Measurements from ENCODE around the gene RFNG. TPM values are rescaled to one million over a fixed set of nuclear protein-coding genes. Genes with fewer than 3 reads are reported as not detected.

Gene RFNG
- total and polyA plus RNA-seq, 12 donors = 21.2 to 78.0 (median 47.4) TPM

- H3K36me3 ChIP-seq (replicated peaks in 1 of 2) = peaks cover 0 to 3% of the 10 kb centered on the region in 2 donors
- H3K4me3 ChIP-seq = no peak overlapping the region
- H3K27ac ChIP-seq = peak overlapping the region in 2 of 5 donors; percentile 47 to 52
- 88 to 91% (median 90%) methylated on average over 12 to 35 of the region's 35 CpGs for WGBS, 4 donors
- peaks cover 28 to 52% of the 10 kb centered on the region in 2 donors for H3K4me1 ChIP-seq (replicated peaks in 1 of 2)
- no peaks in the 10 kb centered on the region for H3K9me3 ChIP-seq (replicated peaks in 1 of 3)
- TF ChIP-seq POLR2A (IDR thresholded peaks at IDR 0.05) (no peak), CTCF (IDR thresholded peaks at IDR 0.05) (no peak)
- no peaks in the 10 kb centered on the region for H3K27me3 ChIP-seq
- intact Hi-C loops (cut with DNase I) = no loop called here
- peak in 2 of 7 donors; percentile 22 to 29 for DNase-seq
Observed at GRCh38 chr17:82100502-82101298, 49.1 kb upstream of the RFNG start.

GRCh38 chr17:82098939-82099763 lies 47.5 kb upstream of the RFNG start:
- intact Hi-C loops (cut with DNase I) = loop anchor here in 1 of 2 donors (5.0 kb wide), 1 partner anchor 53 kb away; no protein-coding TSS in a partner anchor
- Histone ChIP-seq H3K36me3 (replicated peaks in 1 of 2) (peaks cover 0 to 16% of the 10 kb centered on the region in 2 donors), H3K4me3 (peak overlapping the region in 2 of 4 donors; percentile 20 to 86), H3K27me3 (no peaks in the 10 kb centered on the region), H3K27ac (peak overlapping the region in 4 of 5 donors; percentile 86 to 100 (median 93)), H3K4me1 (replicated peaks in 1 of 2) (peaks cover 28 to 44% of the 10 kb centered on the region in 2 donors), H3K9me3 (replicated peaks in 1 of 3) (no peaks in the 10 kb centered on the region)
- TF ChIP-seq CTCF (IDR thresholded peaks at IDR 0.05) (no peak), POLR2A (IDR thresholded peaks at IDR 0.05) (no peak)
- WGBS, 4 donors = 16 to 80% (median 18%) methylated on average over 1 to 80 of the region's 80 CpGs
- peak in 1 of 7 donors; percentile 47 for DNase-seq

- intact Hi-C loops (cut with DNase I) = loop anchor here in 1 of 2 donors (5.0 kb wide), 1 partner anchor 54 kb away; no protein-coding TSS in a partner anchor
- Histone ChIP-seq H3K4me1 (replicated peaks in 1 of 2) (peaks cover 23 to 36% of the 10 kb centered on the region in 2 donors), H3K36me3 (replicated peaks in 1 of 2) (peaks cover 0 to 24% of the 10 kb centered on the region in 2 donors), H3K9me3 (replicated peaks in 1 of 3) (no peaks in the 10 kb centered on the region), H3K4me3 (peak within 1 kb of the TSS; percentile 40 to 86 (median 66)), H3K27ac (peak within 1 kb of the TSS; percentile 86 to 100 (median 94)), H3K27me3 (no peaks in the 10 kb centered on the region)
- TF ChIP-seq POLR2A (IDR thresholded peaks at IDR 0.05) = peak; percentile 99
- TF ChIP-seq CTCF (IDR thresholded peaks at IDR 0.05) = peak in 3 of 6 experiments; percentile 28 to 53 (median 45)
- DNase-seq = peak; percentile 95 to 97 (median 96)
- 0 to 1% (median 1%) methylated on average over 26 to 124 of the region's 124 CpGs; no CpG with 5 or more reads in 1 of the 4 donors for WGBS, 4 donors
Observed at GRCh38 chr17:82098169-82098938, 46.7 kb upstream of the RFNG start, which contains the start of gene FASN. Gene FASN (minus strand): TSS chr17:82098236. CDS start chr17:82096445, 1,791 bp downstream.

Data from adrenal gland (tissue), 12 donors.